Neural cell (in vitro differentiated cells): Measurements from ENCODE around the gene LY6G5B. TPM values are rescaled to one million over a fixed set of nuclear protein-coding genes. Genes with fewer than 3 reads are reported as not detected.

Experiments used
- H2AFZ ChIP-seq: fragments of 200-600, 300-800 bp; sonication (generic), shearing (Covaris generic); 2 replicates; pipeline ENCODE4 v1.6.0; 2014; ENCODE audit warnings: low read depth, mild to moderate bottlenecking, antibody characterized with exemption, low read length, moderate library complexity
- H3F3A ChIP-seq: fragments of 200-600 bp; shearing (Covaris generic); 2 replicates; pipeline ENCODE4 v1.6.1; 2016; ENCODE audit warnings: mild to moderate bottlenecking, moderate library complexity, mixed read lengths, antibody characterized with exemption, low read length; ENCODE audit not compliant: insufficient read depth, poor library complexity, severe bottlenecking
- H3K27ac ChIP-seq: fragments of 200-600, 300-800 bp; sonication (generic), shearing (Covaris generic); 2 replicates; pipeline ENCODE4 v1.5.1; 2014; ENCODE audit warnings: mild to moderate bottlenecking, low read length, moderate library complexity
- H3K27me3 ChIP-seq: fragments of 300-800, 200-600 bp; sonication (generic), shearing (Covaris generic); 2 replicates; pipeline ENCODE4 v1.6.0; 2014; ENCODE audit warnings: mild to moderate bottlenecking, low read depth, low read length, moderate library complexity; ENCODE audit not compliant: insufficient read depth
- H3K36me3 ChIP-seq: fragments of 300-800, 200-600 bp; sonication (generic), shearing (Covaris generic); 2 replicates; pipeline ENCODE4 v1.5.1; 2014; ENCODE audit warnings: mild to moderate bottlenecking, antibody characterized with exemption, low read length, moderate library complexity; ENCODE audit not compliant: insufficient read depth
- H3K4me2 ChIP-seq: fragments of 300-800, 200-600 bp; sonication (generic), shearing (Covaris generic); 2 replicates; pipeline ENCODE4 v1.6.0; 2014; ENCODE audit warnings: mild to moderate bottlenecking, low read length
- H3K4me3 ChIP-seq: fragments of 300-800, 200-600 bp; sonication (generic), shearing (Covaris generic); 2 replicates; pipeline ENCODE4 v1.5.1; 2014; ENCODE audit warnings: mild to moderate bottlenecking, low read length, moderate library complexity
- H3K79me2 ChIP-seq: fragments of 200-600 bp; shearing (Covaris generic); replicated peaks from 2 replicates; pipeline ENCODE4 v1.6.0; 2014; ENCODE audit warnings: mild to moderate bottlenecking, low read length, moderate library complexity; ENCODE audit not compliant: insufficient read depth
- H3K9ac ChIP-seq: fragments of 300-800, 200-600 bp; sonication (generic), shearing (Covaris generic); 2 replicates; pipeline ENCODE4 v1.6.1; 2016; ENCODE audit warnings: mild to moderate bottlenecking, low read length, mixed read lengths
- H3K9me2 ChIP-seq: fragments of 200-600 bp; shearing (Covaris generic); 2 replicates; pipeline ENCODE4 v1.6.1; 2016; ENCODE audit warnings: mild to moderate bottlenecking, low read length, mixed read lengths; ENCODE audit not compliant: insufficient read depth
- H3K9me3 ChIP-seq: fragments of 200-600, 300-800 bp; sonication (generic), shearing (Covaris generic); 2 replicates; pipeline ENCODE4 v1.6.1; 2016; ENCODE audit warnings: mild to moderate bottlenecking, mixed run types, low read length, moderate library complexity, mixed read lengths
- H4K20me1 ChIP-seq: fragments of 200-600 bp; shearing (Covaris generic); 2 replicates; pipeline ENCODE4 v1.6.1; 2016; ENCODE audit warnings: mild to moderate bottlenecking, mixed run types; ENCODE audit not compliant: insufficient read depth
- EP300 ChIP-seq: fragments of 450-650 bp; conservative IDR thresholded peaks from 2 replicates; pipeline ENCODE4 v1.6.1; 2014; ENCODE audit warnings: antibody characterized with exemption, mild to moderate bottlenecking, moderate library complexity; ENCODE audit not compliant: poor library complexity, severe bottlenecking
- EZH2 ChIP-seq: fragments of 200-600, 300-800 bp; shearing (Covaris generic), sonication (generic); IDR thresholded peaks from 2 replicates; pipeline ENCODE4 v1.6.1; 2014; ENCODE audit warnings: antibody characterized with exemption, low read length, borderline replicate concordance, mild to moderate bottlenecking; ENCODE audit not compliant: insufficient read depth, poor library complexity, severe bottlenecking
- MXI1 ChIP-seq: fragments of 450-650 bp; conservative IDR thresholded peaks from 2 replicates; pipeline ENCODE4 v1.6.1; 2014; ENCODE audit warnings: antibody characterized with exemption, mild to moderate bottlenecking; ENCODE audit not compliant: poor library complexity, severe bottlenecking
- POLR2AphosphoS5 ChIP-seq: IDR thresholded peaks from 2 replicates; pipeline ENCODE4 v1.6.1; 2012
- RAD21 ChIP-seq: fragments of 450-650 bp; conservative IDR thresholded peaks from 2 replicates; pipeline ENCODE4 v1.6.1; 2014; ENCODE audit warnings: antibody characterized with exemption, mild to moderate bottlenecking, moderate library complexity
- SMC3 ChIP-seq: fragments of 450-650 bp; conservative IDR thresholded peaks from 2 replicates; pipeline ENCODE4 v1.6.1; 2014; ENCODE audit warnings: antibody characterized with exemption, mild to moderate bottlenecking, moderate library complexity; ENCODE audit not compliant: poor library complexity
- TAF1 ChIP-seq: IDR thresholded peaks from 2 replicates; pipeline ENCODE4 v1.6.1; 2012; ENCODE audit warnings: low read depth
- polyA plus RNA-seq: library from polyadenylated mRNA; depleted of rRNA; stranded (reverse); fragments of >200 nt; gene quantifications from 2 replicates; pipeline ENCODE4 v1.2.3, GENCODE V29; 2014
- TF ChIP-seq, protein P1 (sequence below): IDR thresholded peaks from 2 replicates; pipeline ENCODE4 v1.6.1; 2012; ENCODE audit warnings: borderline replicate concordance
- TF ChIP-seq, protein P2 (sequence below): fragments of 450-650 bp; IDR thresholded peaks from 2 replicates; pipeline ENCODE4 v1.5.1; 2014; ENCODE audit warnings: antibody characterized with exemption, mild to moderate bottlenecking, moderate library complexity; ENCODE audit not compliant: poor library complexity, severe bottlenecking

LY6G5B gene
- polyA plus RNA-seq, 1 donor from 2014 or later: 4.0 TPM

DNA sequence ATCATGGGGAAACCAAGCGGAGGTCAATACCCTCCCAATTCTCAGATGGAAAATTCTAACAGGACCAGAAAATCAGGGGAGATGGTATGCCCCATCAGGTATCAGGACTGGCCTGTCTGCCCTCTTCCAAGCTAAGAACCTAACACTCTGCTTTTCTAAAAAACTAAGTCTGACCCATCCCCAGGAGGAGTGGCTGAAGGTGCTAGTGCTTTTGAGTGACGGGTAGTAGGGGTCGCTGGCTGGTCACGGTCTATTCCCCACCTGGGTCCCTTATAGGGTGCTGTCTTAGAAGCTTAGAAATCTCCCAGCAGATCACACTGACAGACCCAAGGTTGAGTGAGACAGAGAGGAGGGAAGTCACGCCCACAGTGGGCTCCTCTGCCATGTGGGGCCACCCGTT is 23.8 kb downstream of the LY6G5B start:
- TF ChIP-seq SMC3: no peak
- TF ChIP-seq, protein P1, sequence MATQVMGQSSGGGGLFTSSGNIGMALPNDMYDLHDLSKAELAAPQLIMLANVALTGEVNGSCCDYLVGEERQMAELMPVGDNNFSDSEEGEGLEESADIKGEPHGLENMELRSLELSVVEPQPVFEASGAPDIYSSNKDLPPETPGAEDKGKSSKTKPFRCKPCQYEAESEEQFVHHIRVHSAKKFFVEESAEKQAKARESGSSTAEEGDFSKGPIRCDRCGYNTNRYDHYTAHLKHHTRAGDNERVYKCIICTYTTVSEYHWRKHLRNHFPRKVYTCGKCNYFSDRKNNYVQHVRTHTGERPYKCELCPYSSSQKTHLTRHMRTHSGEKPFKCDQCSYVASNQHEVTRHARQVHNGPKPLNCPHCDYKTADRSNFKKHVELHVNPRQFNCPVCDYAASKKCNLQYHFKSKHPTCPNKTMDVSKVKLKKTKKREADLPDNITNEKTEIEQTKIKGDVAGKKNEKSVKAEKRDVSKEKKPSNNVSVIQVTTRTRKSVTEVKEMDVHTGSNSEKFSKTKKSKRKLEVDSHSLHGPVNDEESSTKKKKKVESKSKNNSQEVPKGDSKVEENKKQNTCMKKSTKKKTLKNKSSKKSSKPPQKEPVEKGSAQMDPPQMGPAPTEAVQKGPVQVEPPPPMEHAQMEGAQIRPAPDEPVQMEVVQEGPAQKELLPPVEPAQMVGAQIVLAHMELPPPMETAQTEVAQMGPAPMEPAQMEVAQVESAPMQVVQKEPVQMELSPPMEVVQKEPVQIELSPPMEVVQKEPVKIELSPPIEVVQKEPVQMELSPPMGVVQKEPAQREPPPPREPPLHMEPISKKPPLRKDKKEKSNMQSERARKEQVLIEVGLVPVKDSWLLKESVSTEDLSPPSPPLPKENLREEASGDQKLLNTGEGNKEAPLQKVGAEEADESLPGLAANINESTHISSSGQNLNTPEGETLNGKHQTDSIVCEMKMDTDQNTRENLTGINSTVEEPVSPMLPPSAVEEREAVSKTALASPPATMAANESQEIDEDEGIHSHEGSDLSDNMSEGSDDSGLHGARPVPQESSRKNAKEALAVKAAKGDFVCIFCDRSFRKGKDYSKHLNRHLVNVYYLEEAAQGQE: no peak
- TF ChIP-seq TAF1: no peak
- TF ChIP-seq POLR2AphosphoS5: no peak
- no peak for TF ChIP-seq EP300
- no peak for TF ChIP-seq EZH2
- TF ChIP-seq, protein P2, sequence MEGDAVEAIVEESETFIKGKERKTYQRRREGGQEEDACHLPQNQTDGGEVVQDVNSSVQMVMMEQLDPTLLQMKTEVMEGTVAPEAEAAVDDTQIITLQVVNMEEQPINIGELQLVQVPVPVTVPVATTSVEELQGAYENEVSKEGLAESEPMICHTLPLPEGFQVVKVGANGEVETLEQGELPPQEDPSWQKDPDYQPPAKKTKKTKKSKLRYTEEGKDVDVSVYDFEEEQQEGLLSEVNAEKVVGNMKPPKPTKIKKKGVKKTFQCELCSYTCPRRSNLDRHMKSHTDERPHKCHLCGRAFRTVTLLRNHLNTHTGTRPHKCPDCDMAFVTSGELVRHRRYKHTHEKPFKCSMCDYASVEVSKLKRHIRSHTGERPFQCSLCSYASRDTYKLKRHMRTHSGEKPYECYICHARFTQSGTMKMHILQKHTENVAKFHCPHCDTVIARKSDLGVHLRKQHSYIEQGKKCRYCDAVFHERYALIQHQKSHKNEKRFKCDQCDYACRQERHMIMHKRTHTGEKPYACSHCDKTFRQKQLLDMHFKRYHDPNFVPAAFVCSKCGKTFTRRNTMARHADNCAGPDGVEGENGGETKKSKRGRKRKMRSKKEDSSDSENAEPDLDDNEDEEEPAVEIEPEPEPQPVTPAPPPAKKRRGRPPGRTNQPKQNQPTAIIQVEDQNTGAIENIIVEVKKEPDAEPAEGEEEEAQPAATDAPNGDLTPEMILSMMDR: no peak
- no peak for TF ChIP-seq MXI1
- TF ChIP-seq RAD21: no peak
- no peaks in the 10 kb centered on the region for H3K36me3 ChIP-seq
- no peak overlapping the region for H2AFZ ChIP-seq
- no peak overlapping the region for H3K9ac ChIP-seq
- no peaks in the 10 kb centered on the region for H3K9me2 ChIP-seq
- H3K27ac ChIP-seq: no peak overlapping the region
- no peaks in the 10 kb centered on the region for H3F3A ChIP-seq
- H3K4me3 ChIP-seq: no peak overlapping the region
- H3K27me3 ChIP-seq: no peaks in the 10 kb centered on the region
- H3K79me2 ChIP-seq: no peaks in the 10 kb centered on the region
- no peaks in the 10 kb centered on the region for H4K20me1 ChIP-seq
- H3K9me3 ChIP-seq: no peaks in the 10 kb centered on the region
- H3K4me2 ChIP-seq: no peak overlapping the region

DNA sequence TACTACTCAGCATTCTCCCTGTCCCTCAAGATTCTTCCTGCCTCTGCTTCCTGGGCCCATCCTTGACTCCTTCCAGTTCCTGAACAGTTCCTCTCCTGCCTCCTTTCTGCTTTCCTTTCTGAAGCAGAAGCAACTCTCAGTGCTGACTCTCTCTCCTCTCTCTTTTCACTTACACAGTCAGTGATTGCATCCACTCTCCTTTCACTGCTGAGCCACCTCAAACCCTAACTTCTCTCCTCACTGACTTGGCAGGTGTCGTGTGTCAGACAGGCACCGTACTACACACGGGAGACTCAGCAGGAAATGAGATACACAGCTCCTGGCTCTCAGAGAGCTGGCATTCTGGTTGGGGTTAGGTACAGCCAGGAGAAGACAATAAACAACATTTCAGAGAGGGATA is 27.8 kb downstream of the LY6G5B start:
- Histone ChIP-seq H3K36me3 (no peaks in the 10 kb centered on the region), H3K4me3 (no peak overlapping the region), H3K27me3 (no peaks in the 10 kb centered on the region), H4K20me1 (no peaks in the 10 kb centered on the region), H3K9me2 (no peaks in the 10 kb centered on the region), H3F3A (no peaks in the 10 kb centered on the region), H3K79me2 (peaks cover 24% of the 10 kb centered on the region), H3K9ac (no peak overlapping the region), H3K27ac (no peak overlapping the region), H3K4me2 (no peak overlapping the region), H2AFZ (no peak overlapping the region), H3K9me3 (no peaks in the 10 kb centered on the region)
- TF ChIP-seq TAF1: no peak
- no peak for TF ChIP-seq RAD21
- no peak for TF ChIP-seq MXI1
- no peak for TF ChIP-seq EP300
- TF ChIP-seq SMC3: no peak
- TF ChIP-seq, protein P2: no peak
- TF ChIP-seq EZH2: no peak
- no peak for TF ChIP-seq POLR2AphosphoS5
- TF ChIP-seq, protein P1: no peak
